HUES6 (cell line): ENCODE data around the gene PDLIM7.
"Not testable (repeated sequence)": the region's sequence is repeated elsewhere in the genome, so short reads cannot be mapped to it uniquely, and the experiment has no call there.

Source experiments
- H3K27ac ChIP-seq: 2 replicates; pipeline ENCODE4 v1.7.0; 2013; ENCODE audit warnings: low read depth, mild to moderate bottlenecking, low read length, inconsistent platforms
- H3K27me3 ChIP-seq: 2 replicates; pipeline ENCODE4 v1.6.1; 2013; ENCODE audit warnings: low read length; ENCODE audit not compliant: control insufficient read depth, insufficient read depth
- H3K36me3 ChIP-seq: 2 replicates; pipeline ENCODE4 v1.6.1; 2013; ENCODE audit warnings: low read length; ENCODE audit not compliant: control insufficient read depth, insufficient read depth
- H3K4me1 ChIP-seq: 2 replicates; pipeline ENCODE4 v1.6.1; 2013; ENCODE audit warnings: low read length; ENCODE audit not compliant: control insufficient read depth, insufficient read depth
- H3K4me3 ChIP-seq: 2 replicates; pipeline ENCODE4 v1.5.1; 2013; ENCODE audit warnings: low read depth, low read length
- H3K9ac ChIP-seq: one replicate; pipeline ENCODE4 v1.6.1; 2013; ENCODE audit warnings: mild to moderate bottlenecking, low read length
- H3K9me3 ChIP-seq: 2 replicates; pipeline ENCODE4 v1.6.1; 2013; ENCODE audit warnings: low read depth, low read length; ENCODE audit not compliant: control insufficient read depth, insufficient read depth

PDLIM7 gene

DNA sequence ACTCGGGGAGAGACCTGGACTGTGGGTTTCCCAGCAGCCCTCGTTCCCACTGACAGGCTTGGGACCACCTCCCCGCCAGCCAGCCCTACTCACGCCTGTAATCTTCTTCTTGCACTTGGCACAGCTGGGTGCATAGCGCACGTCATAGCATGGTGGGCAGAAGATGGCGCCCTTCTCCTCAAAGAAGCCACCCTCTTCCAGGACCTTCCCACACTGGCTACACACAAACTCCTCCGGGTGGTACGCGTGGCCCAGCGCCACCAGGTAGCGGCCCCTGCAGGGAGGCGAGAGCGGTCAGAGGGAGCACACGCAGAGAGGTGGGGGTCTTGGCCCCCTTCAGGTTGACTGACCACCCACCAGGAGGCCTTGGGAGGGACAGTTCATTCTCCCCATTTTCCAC is 9.4 kb downstream of the PDLIM7 start:
- Histone ChIP-seq H3K27ac (no peak overlapping the region), H3K9me3 (no peaks in the 10 kb centered on the region), H3K36me3 (peaks cover 90% of the 10 kb centered on the region), H3K4me3 (no peak overlapping the region), H3K9ac (no peak overlapping the region), H3K27me3 (no peaks in the 10 kb centered on the region), H3K4me1 (peaks cover 4% of the 10 kb centered on the region)

DNA sequence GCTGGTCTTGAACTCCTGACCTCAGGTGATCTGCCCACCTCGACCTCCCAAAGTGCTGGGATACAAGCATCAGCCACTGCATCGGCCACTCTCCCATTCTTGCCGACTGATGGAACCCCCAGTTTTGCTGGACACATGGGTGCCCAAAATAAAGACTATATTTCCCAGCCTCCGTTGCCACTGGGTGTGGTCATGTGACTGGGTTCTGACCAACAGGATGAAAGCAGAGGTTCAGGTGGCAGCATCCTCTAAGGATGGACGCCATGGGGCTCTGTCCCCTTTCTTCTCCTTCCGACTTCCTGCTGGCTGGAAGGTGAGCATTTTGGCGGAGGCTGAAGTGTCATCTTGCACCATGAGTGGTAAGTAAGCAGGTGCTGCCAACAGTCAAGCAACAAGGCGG is 10.3 kb downstream of the PDLIM7 start:
- Histone ChIP-seq H3K4me3 (no peak overlapping the region), H3K9me3 (no peaks in the 10 kb centered on the region), H3K4me1 (peaks cover 4% of the 10 kb centered on the region), H3K27me3 (no peaks in the 10 kb centered on the region), H3K36me3 (peaks cover 89% of the 10 kb centered on the region), H3K27ac (no peak overlapping the region), H3K9ac (no peak overlapping the region)

DNA sequence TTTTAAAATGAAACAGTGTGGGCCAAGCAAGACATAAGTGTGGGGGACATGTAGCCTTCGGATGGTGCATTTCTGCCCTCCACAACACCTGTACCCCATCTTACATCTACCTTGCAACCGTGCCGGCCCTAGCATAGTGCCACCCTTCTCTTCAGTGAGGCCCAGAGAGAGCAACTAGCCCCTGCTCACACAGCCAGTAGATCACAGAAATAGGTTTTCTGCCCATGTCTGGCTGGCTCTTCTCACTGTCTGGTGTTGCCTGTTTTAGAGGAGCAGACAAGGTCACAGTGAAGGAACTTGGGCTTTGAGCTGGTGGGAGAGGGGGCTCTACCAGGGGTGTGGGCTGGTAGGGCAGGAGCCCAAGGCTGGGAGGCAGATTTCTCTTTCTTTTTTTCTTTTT is 11.1 kb downstream of the PDLIM7 start:
- Histone ChIP-seq H3K4me3 (no peak overlapping the region), H3K4me1 (peaks cover 3% of the 10 kb centered on the region), H3K9me3 (no peaks in the 10 kb centered on the region), H3K36me3 (peaks cover 92% of the 10 kb centered on the region), H3K27ac (no peak overlapping the region), H3K27me3 (no peaks in the 10 kb centered on the region), H3K9ac (no peak overlapping the region)

DNA sequence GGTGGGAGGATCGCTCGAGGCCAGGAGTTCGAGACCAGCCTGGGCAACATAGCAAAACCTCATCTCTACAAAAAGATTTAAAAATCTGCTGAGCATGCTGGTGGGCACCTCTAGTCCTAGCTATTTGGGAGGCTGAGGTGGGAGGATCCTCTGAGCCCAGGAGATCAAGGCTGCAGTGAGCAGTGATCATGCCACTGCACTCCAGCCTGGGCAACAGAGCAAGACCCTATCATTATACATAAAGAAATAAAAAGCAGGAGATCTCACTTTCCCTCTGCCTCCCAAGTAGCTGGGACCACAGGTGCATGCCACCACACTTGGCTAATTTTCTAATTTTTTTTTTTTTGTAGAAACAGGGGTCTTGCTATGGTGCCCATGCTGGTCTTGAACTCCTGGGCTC is 11.7 kb downstream of the PDLIM7 start:
- not testable (repeated sequence) for H3K27ac ChIP-seq, H3K27me3 ChIP-seq, H3K4me1 ChIP-seq, H3K9me3 ChIP-seq, H3K4me3 ChIP-seq, H3K9ac ChIP-seq
- H3K36me3 ChIP-seq, result peaks cover 87% of the 10 kb centered on the region

DNA sequence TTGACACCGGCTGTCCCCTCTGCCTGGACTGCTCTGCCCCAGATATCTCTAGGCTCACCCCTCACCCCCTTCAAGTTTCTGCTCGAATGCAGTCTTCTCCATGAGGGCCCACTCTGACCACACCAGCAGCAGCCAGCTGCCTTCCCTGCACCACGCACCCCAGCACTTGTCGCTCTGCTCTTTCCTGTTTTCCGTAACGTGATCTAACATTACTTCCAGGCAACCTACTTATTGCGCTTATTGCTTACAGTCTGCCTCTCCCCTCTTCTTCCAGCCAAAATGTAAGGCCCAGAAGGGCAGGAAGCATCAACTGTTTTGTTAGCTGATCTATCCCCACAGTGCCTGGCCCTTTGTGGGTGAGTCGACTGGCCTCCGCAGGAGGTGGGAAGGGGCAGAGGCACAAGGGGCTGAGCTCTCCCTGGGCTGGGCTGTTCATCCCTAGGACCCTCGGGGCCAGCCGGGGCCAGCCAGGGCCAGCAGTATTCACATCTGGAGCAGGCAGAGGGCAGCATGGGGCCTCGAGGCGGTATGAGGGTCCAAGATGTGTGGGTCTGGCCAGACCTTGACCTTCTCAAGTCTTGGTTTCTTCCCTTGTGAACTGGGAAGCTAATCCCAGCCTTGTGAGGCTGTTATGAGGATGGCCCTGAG is 12.4 kb downstream of the PDLIM7 start:
- H3K4me1 ChIP-seq, result no peaks in the 10 kb centered on the region
- no peak overlapping the region for H3K27ac ChIP-seq
- H3K27me3 ChIP-seq, result no peaks in the 10 kb centered on the region
- peak overlapping the region; percentile 3 for H3K9ac ChIP-seq
- no peaks in the 10 kb centered on the region for H3K9me3 ChIP-seq
- peaks cover 81% of the 10 kb centered on the region for H3K36me3 ChIP-seq
- no peak overlapping the region for H3K4me3 ChIP-seq

DNA sequence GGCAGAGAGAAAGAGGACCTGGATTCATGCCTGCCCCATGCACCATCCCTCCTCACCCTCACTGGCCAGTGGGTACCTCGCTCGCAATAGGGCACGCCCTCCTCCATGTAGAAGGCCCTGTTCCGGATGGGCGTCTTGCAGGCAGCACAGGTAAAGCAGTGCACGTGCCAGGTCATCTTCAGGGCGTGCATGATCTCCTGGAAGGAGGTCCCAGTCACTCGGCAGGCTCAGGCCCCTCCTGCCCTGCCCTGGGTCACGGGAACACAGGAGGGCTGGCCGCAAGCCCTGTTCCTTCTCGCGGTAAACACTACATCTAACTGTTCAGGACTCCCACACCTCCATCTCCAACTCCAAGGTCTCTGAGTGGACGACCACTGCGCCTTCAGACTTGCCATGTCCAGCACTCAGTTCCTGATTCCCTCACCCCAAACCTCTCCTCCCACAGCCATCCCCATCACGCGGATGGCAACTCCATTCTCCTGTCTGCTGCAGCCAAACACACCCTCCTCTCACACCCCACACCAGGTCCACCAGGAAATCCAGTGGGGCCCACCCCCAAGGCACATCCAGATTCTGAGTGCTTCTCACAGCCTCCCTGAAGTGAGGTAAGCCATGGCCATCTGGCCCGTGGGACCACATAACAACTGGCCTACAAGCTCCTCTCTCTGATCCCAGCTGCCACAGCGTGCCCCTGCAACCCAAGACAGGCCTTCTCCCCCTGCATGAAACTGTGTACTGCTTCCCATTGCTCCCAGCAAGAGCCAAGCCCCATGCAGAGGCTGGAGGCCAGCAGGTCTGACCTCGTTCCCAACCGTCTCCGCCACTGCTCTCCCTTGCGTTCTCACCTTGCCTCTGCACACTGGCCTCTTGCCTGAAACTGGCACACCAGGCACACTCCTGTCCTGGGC is 13.2 kb downstream of the PDLIM7 start:
- Histone ChIP-seq H3K9me3 (no peaks in the 10 kb centered on the region), H3K27ac (no peak overlapping the region), H3K9ac (peak overlapping the region; percentile 3), H3K36me3 (peaks cover 77% of the 10 kb centered on the region), H3K4me1 (no peaks in the 10 kb centered on the region), H3K27me3 (no peaks in the 10 kb centered on the region), H3K4me3 (no peak overlapping the region)

DNA sequence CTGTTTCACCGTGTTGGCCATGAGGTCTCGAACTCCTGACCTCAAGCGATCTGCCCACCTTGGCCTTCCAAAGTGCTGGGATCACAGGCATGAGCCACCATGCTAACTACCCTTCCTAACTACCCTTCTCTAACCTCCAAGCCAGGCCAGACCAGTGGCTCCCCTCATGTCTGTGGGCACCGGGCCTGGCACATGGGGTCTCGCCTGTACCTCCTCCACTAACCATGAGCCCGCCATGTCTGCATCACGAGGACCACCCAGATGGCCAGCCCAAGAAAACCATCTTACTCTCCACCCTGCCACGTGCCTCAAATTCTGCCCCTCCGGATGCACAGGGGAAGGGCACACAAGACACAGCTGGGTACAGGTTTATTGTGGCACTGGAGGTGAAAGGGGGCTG is 14.4 kb downstream of the PDLIM7 start:
- no peak overlapping the region for H3K4me3 ChIP-seq
- no peak overlapping the region for H3K27ac ChIP-seq
- no peaks in the 10 kb centered on the region for H3K9me3 ChIP-seq
- H3K4me1 ChIP-seq, result 0 out of 2 replicates have a peak, but pooled peaks cover 1% of the 10 kb centered on the region
- peaks cover 67% of the 10 kb centered on the region for H3K36me3 ChIP-seq
- no peak overlapping the region for H3K9ac ChIP-seq
- no peaks in the 10 kb centered on the region for H3K27me3 ChIP-seq

DNA sequence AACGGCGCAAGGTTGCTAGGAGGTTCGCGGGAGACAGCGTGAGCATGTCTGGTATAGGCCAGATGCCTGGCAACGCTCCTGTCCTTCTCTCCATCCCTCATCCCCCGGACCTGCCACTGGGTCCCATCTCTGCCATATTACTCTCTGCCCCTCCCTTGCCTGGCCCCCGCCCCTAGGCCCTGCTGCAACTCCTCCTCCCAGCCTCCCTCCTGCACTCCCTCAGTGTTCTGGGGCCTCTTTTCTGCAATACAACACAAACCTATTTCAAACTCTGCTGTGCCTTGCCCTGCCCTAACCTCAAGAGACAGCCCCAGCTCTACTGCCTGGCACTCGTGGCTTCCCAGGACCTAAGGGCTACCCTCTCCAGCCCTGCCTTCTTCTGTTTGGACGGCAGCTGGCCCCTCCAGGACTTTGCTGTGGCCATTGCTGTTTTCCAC is 15.0 kb downstream of the PDLIM7 start:
- Histone ChIP-seq H3K27ac (no peak overlapping the region), H3K9ac (no peak overlapping the region), H3K27me3 (no peaks in the 10 kb centered on the region), H3K4me3 (no peak overlapping the region), H3K4me1 (0 out of 2 replicates have a peak, but pooled peaks cover 2% of the 10 kb centered on the region), H3K9me3 (no peaks in the 10 kb centered on the region), H3K36me3 (peaks cover 60% of the 10 kb centered on the region)

DNA sequence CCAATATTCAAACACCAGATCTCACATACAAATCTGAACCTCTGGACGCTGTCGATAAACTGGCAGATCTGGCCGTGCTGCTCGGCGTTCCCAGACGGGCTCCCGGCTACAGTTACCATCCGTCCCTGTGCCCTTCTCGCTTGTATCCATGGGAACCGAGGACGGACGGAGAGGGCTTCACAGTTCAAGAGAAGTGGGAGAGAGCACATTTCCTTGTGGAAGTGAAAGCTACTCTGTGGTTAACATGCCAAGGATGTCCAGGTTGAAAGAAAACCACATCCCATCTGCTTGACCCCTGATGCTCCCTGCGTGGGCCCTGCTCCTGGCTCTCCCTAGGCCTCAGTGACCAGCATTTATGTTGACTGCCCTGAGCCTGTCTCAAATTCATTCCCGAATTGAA is 17.6 kb downstream of the PDLIM7 start:
- no peaks in the 10 kb centered on the region for H3K27me3 ChIP-seq
- peaks cover 37% of the 10 kb centered on the region for H3K36me3 ChIP-seq
- no peaks in the 10 kb centered on the region for H3K9me3 ChIP-seq
- no peak overlapping the region for H3K4me3 ChIP-seq
- no peak overlapping the region for H3K27ac ChIP-seq
- no peak overlapping the region for H3K9ac ChIP-seq
- peaks cover 21% of the 10 kb centered on the region for H3K4me1 ChIP-seq

DNA sequence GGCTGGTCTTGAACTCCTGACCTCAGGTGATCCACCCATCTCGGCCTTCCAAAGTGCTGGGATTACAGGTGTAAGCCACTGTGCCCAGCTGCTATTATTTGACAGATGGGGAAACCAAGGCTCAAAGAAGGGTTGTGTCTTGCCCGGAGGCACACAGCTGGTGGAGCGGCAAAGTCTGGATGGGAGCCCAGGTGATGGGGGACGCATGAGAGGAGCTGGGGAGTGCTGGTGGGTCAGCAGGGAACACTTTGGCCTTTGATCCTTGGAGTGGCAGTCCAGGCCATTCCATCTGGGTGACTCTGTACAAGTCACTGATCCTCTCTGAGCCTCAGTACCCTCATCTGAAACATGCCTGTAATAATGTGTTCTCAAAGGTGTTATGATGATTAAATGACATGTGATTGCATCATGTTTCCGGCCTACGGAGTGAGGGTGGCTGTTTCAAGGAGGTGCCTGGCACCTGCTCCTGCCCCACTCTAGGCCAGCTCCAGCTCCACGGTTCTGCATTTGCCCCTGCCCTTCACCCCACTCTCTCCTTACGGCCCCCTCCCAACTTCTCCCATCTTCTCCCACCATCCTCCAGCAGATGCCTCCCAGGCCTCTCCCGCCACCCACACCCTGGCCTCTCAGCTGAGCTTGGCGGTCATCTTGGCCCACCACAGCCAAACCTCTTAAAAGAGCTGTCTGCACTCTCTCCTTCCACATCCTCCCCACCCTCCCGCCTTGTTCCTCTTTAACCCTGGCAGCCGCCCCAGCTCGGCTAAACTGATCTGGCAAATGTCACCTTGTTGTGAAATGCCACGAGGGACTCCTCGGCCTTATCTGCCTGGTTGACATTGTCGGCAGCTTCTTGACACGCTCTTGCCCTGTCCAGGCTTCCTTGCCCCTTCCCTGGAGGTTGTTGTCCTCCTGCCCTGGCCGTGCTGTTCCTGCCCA is 18.4 kb downstream of the PDLIM7 start:
- H3K27me3 ChIP-seq, result no peaks in the 10 kb centered on the region
- H3K9me3 ChIP-seq, result no peaks in the 10 kb centered on the region
- H3K4me3 ChIP-seq, result no peak overlapping the region
- no peak overlapping the region for H3K27ac ChIP-seq
- H3K36me3 ChIP-seq, result peaks cover 29% of the 10 kb centered on the region
- H3K9ac ChIP-seq, result no peak overlapping the region
- peaks cover 29% of the 10 kb centered on the region for H3K4me1 ChIP-seq
